ENCODE results near the gene PALB2. TPM values are rescaled to one million over a fixed set of nuclear protein-coding genes. Genes with fewer than 3 reads are reported as not detected.

PALB2 gene
- total RNA-seq, 1 donor from 2014 or later: 12.7 TPM

GRCh38 chr16:23595951-23596720, 45.0 kb downstream of the PALB2 start, which contains the start of gene NDUFAB1:
TSS of gene NDUFAB1 (minus strand) at chr16:23596316. CDS start at chr16:23596290, 26 bp downstream.
- Histone ChIP-seq H3K9me3 (no peaks in the 10 kb centered on the region), H3K27ac (peak within 1 kb of the TSS; percentile 82), H3K4me3 (peak within 1 kb of the TSS; percentile 97), H3K27me3 (ENCODE audit: low read depth) (no peaks in the 10 kb centered on the region), H3K36me3 (peaks cover 34% of the 10 kb centered on the region), H3K4me1 (peaks cover 16% of the 10 kb centered on the region)
- DNase-seq: peak; percentile 95
- TF ChIP-seq CTCF (IDR thresholded peaks at IDR 0.05): peak; percentile 100
- intact Hi-C loops (cut with DNase I): no loop called here
- peak; percentile 100 for ATAC-seq

DNA sequence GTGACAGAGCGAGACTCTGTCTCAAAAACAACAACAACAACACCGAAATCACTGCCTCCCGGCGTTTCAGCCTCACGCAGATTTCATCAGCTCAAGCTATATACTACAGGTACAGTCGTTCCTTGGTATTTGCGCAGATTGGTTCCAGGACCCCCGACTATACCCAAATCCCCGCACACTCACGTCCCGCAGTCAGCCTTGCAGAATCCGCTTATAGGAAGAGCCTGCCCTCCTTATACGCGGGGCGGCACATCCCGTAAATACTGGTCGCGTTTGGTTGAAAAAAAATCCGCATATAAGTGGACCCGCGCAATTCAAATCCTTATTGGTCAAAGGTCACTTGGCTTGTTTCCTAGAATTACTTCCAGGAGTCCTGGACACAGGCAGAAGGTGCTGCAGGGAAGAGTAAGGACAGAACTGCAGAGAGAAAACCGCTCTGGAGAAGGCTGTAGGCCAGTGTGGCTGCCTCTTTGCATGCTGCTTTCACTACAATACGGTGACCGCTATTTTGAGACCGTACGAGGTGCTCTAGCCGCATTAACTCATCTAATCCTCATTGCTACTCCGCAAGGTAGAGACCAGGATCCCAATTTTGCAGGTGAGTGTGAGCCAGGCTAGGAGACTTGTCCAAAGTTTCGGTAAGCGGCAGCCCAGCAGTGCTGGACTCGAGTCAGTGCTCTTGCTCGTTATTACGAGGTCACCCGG, 45.7 kb downstream of the PALB2 start:
- Histone ChIP-seq H3K9me3 (no peaks in the 10 kb centered on the region), H3K4me1 (peaks cover 16% of the 10 kb centered on the region), H3K36me3 (peaks cover 35% of the 10 kb centered on the region), H3K4me3 (peak overlapping the region; percentile 97), H3K27me3 (ENCODE audit: low read depth) (no peaks in the 10 kb centered on the region), H3K27ac (peak overlapping the region; percentile 82)
- no peak for DNase-seq
- no peak for TF ChIP-seq CTCF (IDR thresholded peaks at IDR 0.05)
- intact Hi-C loops (cut with DNase I): no loop called here
- ATAC-seq: peak in 1 of 2 donors; percentile 3

DNA sequence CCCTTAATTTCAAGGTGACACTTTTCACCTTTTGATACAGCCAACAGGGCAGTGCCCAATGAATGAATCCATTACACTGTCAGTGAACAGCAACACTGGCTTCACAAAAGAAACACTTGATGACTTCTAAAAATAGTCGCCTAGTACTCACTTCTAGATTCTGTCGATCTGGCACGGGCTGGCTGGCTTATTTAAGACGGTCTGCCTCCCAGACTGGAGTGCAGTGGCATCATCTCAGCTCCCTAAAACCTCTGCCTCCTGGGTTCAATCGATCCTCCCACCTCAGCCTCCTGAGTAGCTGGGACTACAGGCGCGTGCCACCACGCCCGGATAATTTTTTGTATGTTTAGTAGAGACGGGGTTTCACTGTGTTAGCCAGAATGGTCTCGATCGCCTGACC, 46.9 kb downstream of the PALB2 start:
- no peak overlapping the region for H3K4me3 ChIP-seq

GRCh38 chr16:23590181-23590580, 50.9 kb downstream of the PALB2 start:
- Histone ChIP-seq H3K27ac (no peak overlapping the region), H3K9me3 (no peaks in the 10 kb centered on the region), H3K27me3 (ENCODE audit: low read depth) (no peaks in the 10 kb centered on the region), H3K4me1 (peaks cover 13% of the 10 kb centered on the region), H3K36me3 (peaks cover 86% of the 10 kb centered on the region), H3K4me3 (no peak overlapping the region)
- no peak for TF ChIP-seq CTCF (IDR thresholded peaks at IDR 0.05)
- intact Hi-C loops (cut with DNase I): no loop called here
- DNase-seq (no peak), ATAC-seq (no peak)

More for the DNA sequence above, 46.9 kb downstream of the PALB2 start:
- Histone ChIP-seq H3K36me3 (peaks cover 46% of the 10 kb centered on the region), H3K27ac (no peak overlapping the region), H3K9me3 (no peaks in the 10 kb centered on the region), H3K27me3 (ENCODE audit: low read depth) (no peaks in the 10 kb centered on the region), H3K4me1 (peaks cover 16% of the 10 kb centered on the region)
- intact Hi-C loops (cut with DNase I): no loop called here
- ATAC-seq: no peak
- TF ChIP-seq CTCF (IDR thresholded peaks at IDR 0.05): no peak
- DNase-seq: no peak

GRCh38 chr16:23587726-23588125, 53.4 kb downstream of the PALB2 start:
- peaks cover 88% of the 10 kb centered on the region for H3K36me3 ChIP-seq
- ATAC-seq (no peak), DNase-seq (no peak)

More at GRCh38 chr16:23587726-23588125, 53.4 kb downstream of the PALB2 start:
- Histone ChIP-seq H3K4me1 (no peaks in the 10 kb centered on the region), H3K27ac (no peak overlapping the region), H3K27me3 (ENCODE audit: low read depth) (no peaks in the 10 kb centered on the region), H3K9me3 (no peaks in the 10 kb centered on the region), H3K4me3 (no peak overlapping the region)
- intact Hi-C loops (cut with DNase I): no loop called here
- TF ChIP-seq CTCF (IDR thresholded peaks at IDR 0.05): no peak

Measured in lower lobe of right lung (tissue), 2 donors.